HG02759 (cell line): ENCODE measurements around the gene TAC4.
A peak's percentile ranks its signal among the peaks of the same experiment; 100 is the strongest.

Source experiments
- ATAC-seq: cut with Tn5 transposase; IDR thresholded peaks from one replicate; pipeline ENCODE4 v1.9.1; 2021; ENCODE audit warnings: mild to moderate bottlenecking, moderate library complexity; ENCODE audit not compliant: unreplicated experiment

TAC4 gene, protein sequence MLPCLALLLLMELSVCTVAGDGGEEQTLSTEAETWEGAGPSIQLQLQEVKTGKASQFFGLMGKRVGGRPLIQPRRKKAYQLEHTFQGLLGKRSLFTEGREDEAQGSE

DNA sequence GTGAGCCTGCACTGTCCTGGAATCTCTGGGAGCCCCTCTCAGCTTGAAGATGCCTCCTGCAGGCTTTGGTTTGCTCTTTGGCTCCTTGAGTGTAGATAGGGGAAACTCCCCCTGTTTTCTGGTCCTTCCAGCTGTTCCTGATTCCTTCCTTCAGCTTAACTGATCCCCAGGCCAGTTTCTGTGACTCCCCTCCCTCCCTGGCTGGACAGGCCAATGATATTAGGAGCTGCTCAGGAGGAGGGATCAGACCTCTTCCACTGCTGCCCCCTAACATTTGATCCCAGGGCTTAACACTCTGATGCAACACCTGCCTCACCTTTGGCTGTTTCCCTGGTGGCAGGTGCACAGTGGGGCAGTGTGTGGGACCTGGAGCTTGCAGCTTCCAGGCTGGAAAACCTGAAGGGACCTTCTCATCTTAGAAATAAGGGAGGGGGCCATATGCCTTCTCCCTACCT is at the start of gene TAC4:
Gene TAC4, minus strand, starts transcription at position 51 of the 455 bp plus-strand sequence. CDS start 52 bp downstream, outside the sequence.
- no peak for ATAC-seq

DNA sequence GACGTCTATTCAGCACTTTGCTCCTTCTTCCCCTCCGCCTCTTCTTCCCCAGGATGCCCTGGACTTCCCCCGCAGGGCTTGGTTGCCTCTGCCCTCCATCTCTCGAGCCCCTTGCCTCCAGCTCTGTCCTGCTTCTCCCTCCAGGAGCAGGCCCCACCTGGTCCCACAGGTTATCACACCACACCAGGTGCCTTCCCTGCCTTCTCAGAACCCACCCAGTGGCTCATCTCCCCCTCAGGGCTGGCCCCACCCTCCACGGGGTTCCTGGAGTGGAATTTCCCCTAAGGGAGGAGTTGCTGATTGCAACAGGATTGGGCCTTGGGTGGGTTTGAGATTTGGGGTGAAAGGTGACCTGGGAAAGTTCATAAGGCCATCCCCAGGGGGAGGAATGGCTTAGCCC is 49.0 kb upstream of the TAC4 start:
- ATAC-seq, result no peak

DNA sequence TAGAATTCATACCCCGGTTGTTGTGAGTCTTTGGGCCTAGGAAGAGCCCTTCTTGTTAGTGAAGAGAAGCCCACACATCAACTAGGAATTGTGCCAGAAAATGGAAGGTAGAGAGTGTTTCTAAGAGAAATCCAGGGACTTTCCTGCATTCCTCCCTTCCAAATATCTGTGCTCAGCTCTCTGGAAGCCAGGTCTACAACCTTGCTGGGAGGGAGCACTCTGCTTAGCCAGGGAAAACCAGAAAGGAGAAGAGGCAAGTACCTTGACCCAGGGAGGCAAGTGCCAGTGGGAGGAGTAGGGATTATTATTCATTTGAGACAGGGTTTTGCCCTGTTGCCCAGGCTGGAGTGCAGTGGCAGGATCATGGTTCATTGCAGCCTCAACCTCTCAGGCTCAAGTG is 48.4 kb upstream of the TAC4 start:
- ATAC-seq, result no peak

DNA sequence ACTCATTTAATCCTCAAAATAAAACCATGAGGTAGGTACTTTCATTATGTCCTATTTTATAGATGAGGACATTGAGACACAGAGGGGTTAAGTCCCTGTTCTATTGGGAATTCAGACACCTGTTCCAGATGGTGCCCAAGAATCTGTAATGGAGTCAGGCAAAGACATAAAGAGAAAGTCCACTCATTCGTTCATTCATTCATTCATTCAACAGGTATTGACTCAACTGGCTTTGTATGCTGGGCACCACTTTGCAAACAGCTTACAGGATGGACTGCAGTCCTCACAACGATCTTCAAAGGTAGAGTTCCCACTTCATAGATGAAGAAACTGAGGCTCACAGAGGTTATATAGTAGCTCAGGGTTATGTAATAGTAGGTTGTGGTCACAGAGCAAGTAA is 47.9 kb upstream of the TAC4 start:
- ATAC-seq, result no peak

DNA sequence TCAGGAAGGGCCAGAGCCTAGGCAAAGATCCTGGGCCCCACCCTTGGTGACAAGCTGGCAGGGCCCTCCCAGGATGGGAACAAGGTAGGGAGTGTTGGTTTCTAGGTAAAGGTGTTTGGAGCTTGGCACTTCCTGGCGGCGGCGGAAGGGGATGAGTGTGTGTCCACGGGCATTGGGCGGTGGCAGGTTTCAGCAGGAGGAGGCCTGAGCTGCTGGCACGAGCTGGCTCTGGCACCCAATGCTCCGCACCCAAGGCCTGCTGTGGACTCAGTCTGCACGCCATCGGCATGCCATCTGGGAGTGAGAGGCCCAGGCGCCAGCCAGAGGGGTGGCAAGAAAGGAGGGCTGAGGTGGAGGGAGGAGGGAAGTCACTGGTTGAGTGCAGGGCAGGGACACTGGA is 46.9 kb upstream of the TAC4 start:
- no peak for ATAC-seq

DNA sequence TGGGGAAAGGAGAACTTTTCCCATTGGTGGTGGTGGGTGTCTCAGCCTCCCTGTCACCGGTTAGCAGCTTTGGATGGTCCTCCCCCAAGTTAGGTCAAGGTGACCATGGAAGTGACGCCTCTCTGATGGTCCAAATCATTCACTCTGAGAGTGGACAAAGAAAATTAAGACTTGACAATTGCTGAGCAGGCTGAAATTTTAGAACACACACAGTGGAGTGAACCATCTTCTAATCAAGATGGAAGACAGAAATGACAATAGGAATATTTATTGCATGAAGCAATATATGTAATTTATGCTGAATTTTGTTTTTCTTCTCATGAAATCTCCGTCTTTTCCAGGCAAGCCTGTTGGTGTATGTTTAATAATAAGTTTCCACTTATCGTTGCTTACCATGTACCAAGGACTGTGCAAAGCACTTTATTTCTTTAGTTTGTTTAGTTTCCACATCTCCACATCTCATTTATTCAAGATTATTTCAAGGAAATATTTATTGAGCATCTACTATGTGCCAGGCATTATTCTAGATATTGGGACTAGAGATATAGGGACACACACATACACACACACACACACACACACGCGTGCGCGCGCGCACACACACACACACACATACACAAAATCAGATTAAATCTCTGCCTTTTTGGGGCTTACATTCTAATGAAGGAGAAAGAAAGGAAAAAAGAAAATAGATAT is 44.0 kb upstream of the TAC4 start:
- ATAC-seq, result no peak

DNA sequence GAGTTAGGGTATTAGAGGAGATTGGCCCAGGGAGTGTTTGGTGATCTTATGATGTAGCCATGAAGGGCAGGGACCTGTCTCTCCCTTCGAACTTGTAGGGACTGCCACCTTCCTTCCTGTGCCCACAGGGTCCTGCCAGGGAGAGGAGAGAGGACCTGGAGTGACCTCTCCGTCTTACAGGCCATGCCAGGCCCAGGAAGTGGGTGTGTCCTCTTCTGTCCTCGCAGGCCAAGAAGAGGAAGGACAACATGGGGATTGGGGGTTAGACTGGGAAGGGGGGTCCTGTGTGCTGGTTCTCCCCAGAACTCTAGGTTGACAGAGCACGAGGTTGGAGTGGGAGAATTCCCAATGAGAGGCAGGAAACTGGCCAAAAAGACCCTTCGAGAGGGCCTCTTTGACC is 43.4 kb upstream of the TAC4 start:
- ATAC-seq, result no peak

DNA sequence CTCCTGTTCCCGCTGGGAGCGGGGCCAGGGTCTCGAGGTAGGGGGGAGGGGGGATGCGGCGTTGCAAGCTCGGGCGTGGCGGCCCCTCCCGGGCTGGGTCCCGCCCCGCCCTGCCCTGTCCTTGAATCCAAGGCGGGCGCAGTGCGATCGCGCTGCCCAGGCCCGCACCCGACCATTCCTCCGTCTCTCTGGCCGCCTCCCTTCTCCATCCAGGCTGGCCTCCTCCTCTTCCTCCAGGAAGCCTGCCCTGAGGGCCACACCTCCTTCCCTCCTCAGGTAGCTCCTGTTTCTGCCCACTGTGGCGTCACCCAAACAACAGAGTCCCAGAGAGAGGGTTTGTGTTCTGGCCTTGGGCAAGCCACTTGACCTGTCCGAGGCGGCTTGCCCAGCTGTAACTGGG is 43.0 kb upstream of the TAC4 start:
- no peak for ATAC-seq

DNA sequence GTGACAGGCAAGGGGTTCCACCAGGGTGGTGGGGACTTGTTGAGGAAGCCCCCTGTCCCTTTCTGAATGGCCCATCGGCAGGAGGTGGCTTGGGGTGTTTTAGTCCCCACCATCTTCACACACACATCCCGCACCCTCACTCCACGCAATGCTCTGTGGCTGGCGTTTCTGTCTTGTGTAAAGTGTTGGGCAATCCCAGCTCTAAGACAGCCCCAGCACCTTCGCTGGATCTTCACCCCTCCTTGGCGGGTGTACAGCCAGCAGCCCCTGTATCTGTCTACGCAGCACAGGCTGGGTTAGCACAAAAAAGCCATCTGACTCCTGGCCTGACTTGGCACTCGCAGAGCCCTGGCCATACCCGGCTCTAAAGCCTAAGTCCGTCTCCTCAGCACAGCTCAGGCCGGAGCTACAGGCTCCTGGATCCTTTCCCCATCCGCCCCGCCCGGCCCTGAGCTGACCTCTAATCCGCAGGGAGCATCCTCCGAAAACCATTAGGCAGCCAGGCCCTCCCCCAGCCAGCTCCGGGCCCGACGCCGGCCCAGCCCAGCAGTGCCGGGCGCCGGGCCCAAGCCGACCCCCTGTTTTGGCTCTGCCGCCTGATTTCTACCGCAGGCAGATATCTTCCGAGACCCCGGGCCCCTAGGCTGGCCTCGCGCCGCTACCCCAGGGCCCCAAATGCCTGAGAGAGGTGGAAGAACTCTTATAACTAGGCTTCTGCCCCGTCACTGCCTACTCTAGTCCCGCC is 42.4 kb upstream of the TAC4 start:
- ATAC-seq, result no peak

DNA sequence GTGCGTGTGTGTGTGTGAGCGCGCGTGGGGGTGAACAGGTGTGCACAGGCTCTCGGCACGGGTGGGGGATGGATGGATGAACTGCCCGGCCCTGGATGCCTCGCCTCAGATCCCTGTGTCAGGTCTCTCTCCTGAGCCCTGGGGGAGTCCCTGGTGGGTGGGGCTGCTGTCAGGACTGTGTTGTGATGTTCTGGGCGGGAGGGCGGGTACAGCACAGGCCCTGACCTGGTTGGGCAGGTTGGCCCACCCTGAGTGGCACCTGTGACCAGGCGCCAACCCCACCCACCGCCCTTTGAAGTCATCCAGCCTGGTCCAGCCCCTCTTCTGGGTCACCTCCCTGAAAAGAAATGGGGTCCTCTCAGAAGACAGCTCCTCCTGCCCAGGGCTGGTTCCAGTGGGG is 41.6 kb upstream of the TAC4 start:
- no peak for ATAC-seq

DNA sequence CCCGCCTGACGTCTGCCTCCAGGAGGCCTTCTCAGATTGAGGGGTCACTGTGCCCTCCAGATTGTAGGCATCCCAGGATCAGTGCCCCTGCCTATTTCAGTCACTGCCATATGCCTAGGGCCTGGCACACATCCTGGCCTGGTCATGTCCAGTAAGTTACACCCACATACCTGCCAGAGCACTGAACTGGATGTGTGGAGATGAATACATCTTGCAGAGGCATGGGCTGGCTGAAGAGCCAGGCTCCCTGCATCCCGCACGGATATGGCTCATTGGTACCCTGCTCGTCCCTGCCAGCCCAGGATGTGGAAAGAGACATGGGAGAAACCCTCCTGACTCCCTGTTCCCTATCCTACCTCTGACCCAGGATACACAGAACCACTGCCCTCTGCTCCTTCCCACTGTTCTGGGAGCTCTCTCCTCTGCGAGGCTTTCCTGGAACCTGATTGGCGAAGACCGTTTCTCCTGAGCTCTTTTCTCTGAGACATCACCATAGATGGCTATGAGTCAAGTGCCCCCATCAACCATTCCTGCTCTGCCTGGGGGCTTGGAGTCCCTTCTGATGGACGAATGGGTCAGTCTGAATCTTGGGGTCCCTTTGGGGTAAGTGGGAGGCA is 40.0 kb upstream of the TAC4 start:
- ATAC-seq, result no peak

DNA sequence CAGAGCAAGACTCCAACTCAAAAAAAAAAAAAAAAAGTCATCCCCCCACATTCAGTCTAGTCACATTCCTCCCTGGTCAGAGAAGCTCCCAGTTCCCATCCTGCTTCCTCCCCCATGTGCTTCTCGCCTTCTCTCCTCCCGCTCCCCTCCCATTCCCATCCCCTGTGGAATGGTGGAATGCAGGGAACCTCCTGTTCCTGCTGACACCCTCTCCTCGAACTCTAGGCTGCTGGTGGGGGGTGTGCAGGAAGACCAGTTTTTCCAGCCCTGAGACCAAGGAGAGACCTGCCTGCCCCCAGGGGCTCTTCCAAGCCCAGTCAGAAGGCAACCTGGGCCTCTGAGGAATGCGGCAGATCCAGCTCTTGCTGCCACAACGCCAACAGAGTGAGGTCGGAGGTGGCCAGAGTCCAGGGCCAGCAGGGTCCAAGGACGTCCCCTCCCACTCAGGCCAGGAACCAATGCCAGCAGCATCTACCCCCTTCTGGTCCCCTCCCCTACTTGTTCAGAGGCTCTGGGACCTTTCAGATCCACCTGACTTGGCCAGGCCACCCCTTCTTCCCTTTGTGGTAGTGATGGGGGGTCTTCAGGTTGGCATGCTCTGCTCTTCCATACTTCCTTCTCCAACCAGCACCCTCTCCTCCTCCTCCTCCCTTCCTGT is 39.3 kb upstream of the TAC4 start:
- ATAC-seq, result no peak

DNA sequence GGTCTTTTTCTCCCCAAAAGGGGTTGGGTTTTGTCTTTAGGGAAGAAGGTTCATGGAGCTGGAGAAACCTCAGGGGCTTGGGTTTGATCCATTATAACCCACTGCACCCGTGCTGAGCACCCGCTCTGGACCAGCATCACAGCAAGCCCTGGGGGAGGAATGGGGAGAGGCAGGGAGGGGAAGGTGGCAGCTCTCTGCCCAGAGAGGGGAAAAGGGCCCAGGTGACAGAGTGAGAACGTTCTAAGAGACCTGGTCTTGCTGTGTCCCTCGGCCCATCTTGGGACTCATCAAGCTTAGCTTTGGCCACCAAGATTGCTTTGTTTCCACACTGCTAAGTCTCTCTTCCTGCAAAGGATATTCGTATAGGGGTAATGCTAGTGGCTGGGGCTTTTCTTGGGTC is 38.2 kb upstream of the TAC4 start:
- ATAC-seq, result no peak

DNA sequence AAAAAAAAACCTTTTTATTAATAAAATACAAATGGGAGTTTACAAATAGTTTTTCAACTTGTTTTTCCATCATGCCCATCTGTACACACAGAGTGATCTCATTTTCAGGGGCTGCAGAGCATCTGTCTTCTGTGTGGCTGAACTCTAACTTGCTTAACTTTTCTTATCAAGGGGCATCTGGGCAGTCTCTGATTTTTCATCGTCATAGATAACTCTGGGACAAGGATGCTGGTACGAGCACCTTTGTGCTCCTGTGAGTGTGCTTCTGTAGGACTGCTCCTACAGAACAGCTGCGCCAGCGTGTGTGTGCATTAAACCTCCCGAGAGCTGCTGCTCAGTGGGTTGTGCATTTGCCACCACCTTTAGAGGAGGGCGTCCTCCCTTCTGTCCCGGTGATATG is 34.6 kb upstream of the TAC4 start:
- ATAC-seq, result no peak

DNA sequence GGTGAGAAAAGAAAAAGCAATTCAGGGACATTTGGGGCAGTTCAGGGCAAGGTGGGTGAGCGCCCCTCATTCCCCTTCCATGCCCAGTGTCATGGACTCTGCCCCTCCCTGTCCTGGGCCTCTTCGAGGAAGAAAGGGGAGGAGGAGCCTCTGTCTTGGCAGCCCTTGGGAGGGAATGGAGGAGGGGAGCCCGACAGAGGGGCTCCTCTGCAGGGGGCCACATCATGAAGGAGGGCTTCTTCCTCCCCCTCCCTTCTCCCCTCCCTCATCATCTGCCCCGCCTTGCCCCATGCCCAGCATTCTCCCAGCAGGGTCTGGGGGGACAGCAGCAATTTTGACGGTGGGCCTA is 33.2 kb upstream of the TAC4 start:
- ATAC-seq, result no peak

DNA sequence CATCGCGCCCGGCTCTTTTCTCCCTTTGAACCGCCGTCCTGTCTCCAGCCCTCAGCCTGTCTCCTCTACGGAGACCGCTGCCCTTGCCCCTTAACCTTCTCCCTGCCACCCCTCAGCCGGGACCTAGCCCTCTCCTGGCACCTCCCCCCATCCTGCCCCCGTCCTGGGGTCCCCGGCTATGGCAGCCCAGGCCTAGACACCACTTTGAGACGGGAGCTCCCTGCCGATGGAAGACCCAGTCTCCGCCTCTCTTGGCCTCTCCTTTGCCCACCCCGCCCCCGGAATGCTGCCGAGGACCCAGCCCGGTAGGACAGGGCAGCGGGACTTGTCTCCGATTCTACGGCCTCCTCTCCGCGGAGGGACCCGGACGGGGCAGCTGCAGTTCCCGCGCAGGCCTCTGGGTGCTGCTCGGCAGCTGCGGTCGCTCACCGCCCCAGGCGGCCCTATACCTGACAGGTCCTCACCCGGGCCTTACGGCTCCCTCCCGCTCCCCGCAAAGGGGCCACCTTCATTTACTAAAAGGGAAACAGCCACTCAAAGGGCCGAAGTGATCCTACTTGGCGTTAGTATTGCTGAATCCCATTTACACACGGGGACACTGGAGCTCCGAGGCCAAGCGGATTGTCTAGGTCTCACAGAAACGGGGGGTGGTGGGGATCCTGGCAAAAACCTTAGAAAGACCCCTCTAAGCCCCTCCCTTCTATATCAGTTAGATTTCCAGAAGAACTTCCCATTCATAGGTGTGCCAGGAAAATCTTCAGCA is 32.6 kb upstream of the TAC4 start:
- peak; percentile 81 for ATAC-seq

DNA sequence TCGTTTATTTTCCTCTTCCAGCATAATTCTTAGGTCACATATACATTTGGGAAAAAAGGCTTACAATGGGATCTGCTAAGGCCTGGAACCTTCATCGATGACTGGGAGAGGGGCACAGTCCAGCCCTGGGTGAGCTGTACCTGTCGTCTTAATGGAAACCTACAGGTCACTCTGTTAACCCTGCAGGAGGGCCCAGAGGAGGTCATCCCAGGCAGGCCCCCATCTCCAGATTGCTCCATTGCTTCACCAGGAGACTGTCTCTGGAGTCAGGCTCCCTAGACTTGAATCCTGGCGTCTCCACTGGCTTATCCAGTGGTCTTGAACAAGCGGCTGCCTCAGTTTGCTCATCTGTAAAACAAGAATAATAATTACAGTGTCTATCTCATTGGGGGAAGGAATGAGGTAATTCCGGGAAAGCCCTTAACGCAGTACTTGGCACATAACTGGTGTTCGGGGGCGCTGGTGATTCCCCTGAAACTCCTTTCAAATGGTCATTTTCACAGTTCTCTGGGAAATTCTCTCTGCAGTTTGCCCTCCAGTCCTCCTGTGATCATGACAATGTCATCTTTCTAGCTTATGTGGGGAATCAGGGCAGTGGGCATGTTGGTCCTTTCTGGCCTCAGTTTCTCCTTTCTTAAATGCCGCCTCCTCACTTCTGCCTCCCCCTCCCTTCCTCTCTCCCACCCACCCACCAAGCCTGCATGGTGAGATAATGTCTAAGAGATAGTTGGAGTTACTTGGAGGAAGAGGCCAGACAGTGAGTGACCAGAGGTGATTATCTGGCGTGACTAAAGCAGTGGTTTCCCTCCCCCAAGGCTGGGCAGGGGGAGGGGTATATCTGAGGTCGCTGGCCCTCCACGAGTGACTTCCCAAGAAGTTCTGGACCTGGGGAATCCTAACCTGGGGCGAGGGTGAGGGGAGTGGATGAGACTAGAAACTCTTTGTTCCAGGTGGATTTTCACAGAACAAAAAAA is 31.3 kb upstream of the TAC4 start:
- no peak for ATAC-seq

DNA sequence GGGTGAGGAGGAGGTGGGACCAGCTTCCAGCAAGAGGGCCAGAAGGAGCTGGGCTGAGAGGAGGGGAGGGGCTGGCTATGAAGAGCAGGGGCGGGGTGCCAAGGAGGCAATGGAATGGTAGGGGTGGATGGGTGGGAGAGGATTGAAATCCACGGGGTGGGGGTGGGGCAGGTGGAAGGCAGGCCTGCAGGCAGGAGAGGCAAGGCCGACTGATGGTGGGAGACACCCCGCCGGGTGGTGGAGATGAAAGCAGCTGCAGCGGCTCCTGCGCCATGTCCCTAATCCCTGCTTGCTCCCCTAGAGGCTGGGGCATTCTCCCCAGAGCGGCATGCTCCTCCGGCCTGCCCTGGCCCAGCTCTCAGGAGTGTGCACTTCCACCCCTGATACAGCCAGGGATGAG is 27.8 kb upstream of the TAC4 start:
- no peak for ATAC-seq

DNA sequence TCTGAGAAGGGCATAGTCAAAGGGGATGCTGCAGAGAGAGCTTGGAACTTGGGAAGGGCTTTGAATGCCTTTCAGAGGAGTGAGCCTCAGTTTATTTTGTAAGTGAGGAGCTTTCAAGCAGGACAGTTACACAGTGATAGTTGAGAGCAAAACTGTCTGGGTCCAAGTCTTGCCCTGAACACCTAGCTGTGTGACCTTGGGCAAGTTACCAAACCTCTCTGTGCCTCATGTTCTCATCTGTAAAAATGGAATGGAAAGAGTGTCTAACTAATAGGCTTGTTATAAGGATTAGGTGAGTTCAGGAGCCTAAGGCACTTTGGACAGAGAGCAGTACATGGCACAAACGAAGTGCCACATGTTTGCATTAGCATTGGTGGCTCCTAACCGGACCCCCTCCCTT is 27.0 kb upstream of the TAC4 start:
- ATAC-seq, result no peak

DNA sequence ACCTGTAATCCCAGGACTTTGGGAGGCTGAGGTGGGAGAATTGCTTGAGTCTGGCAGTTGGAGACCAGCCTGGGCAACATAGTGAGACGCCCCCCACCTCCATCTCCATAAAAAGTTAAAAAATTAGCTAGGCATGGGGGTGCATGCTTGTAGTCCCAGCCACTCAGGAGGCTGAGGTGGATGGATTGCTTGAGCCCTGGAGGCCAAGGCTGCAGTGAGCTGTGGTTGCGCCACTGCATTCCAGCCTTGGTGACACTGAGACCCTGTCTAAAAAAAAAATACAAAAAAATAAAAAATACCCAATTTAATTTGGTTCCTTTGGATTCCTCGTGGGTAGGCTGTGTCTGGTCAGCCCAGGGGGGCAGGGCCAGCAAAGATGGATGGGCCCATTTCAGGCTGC is 26.1 kb upstream of the TAC4 start:
- ATAC-seq, result no peak
